Keratinocyte (primary cell): ENCODE data around the gene LRWD1. TPM values are rescaled to one million over a fixed set of nuclear protein-coding genes. Genes with fewer than 3 reads are reported as not detected.

ENCODE experiments used
- DNase-seq: peaks from one replicate; pipeline ENCODE4 v3.0.0-alpha.2; 2011; ENCODE audit warnings: low read depth, missing footprints, low spot score
- FAIRE-seq: peaks from 2 replicates; lab custom pipeline; 2011; peaks lifted over from hg19 to GRCh38; lab: Jason Lieb, UNC
- H2AFZ ChIP-seq: 2 replicates; pipeline ENCODE4 v1.6.0; 2012; ENCODE audit warnings: low read length, control low read depth, inconsistent platforms; ENCODE audit not compliant: control insufficient read depth
- H3K27ac ChIP-seq: 2 replicates; pipeline ENCODE4 v1.5.1; 2011; ENCODE audit warnings: low read length; ENCODE audit not compliant: control insufficient read depth, insufficient read depth
- H3K27me3 ChIP-seq: 3 replicates; pipeline ENCODE4 v1.6.0; 2011; ENCODE audit warnings: low read length; ENCODE audit not compliant: control insufficient read depth, insufficient read depth; ENCODE audit errors: extremely low read depth
- H3K36me3 ChIP-seq, 2 experiments: 2 replicates in 1 of 2; 3 replicates in 1 of 2; pipeline ENCODE4 v1.5.1; 2011; ENCODE audit warnings: low read length in 2 of 2, mild to moderate bottlenecking in 1 of 2; ENCODE audit not compliant: control insufficient read depth in 2 of 2, insufficient read depth in 2 of 2; ENCODE audit errors: extremely low read depth in 1 of 2
- H3K4me1 ChIP-seq: 3 replicates; pipeline ENCODE4 v1.5.1; 2011; ENCODE audit warnings: low read length; ENCODE audit not compliant: control insufficient read depth, insufficient read depth; ENCODE audit errors: extremely low read depth
- H3K4me2 ChIP-seq: 3 replicates; pipeline ENCODE4 v1.6.0; 2011; ENCODE audit warnings: low read depth, low read length; ENCODE audit not compliant: control insufficient read depth, insufficient read depth; ENCODE audit errors: extremely low read depth
- H3K4me3 ChIP-seq, 3 experiments: fragments of 200-600 bp in 1 of 3; sonication (generic) in 1 of 3; 2 replicates in 2 of 3; 3 replicates in 1 of 3; pipeline ENCODE4 v1.5.1; 2011 to 2016; ENCODE audit warnings: low read length in 3 of 3, mild to moderate bottlenecking in 3 of 3, control low read depth in 2 of 3, inconsistent platforms in 1 of 3, low read depth in 1 of 3, mixed read lengths in 1 of 3, mixed run types in 1 of 3, moderate library complexity in 1 of 3; ENCODE audit not compliant: control insufficient read depth in 2 of 3, insufficient read depth in 2 of 3; ENCODE audit errors: extremely low read depth in 1 of 3
- H3K79me2 ChIP-seq: 2 replicates; pipeline ENCODE4 v1.6.0; 2012; ENCODE audit warnings: low read length; ENCODE audit not compliant: control insufficient read depth, insufficient read depth
- H3K9ac ChIP-seq: 3 replicates; pipeline ENCODE4 v1.6.0; 2011; ENCODE audit warnings: low read length; ENCODE audit not compliant: control insufficient read depth, insufficient read depth; ENCODE audit errors: extremely low read depth
- H3K9me1 ChIP-seq: 3 replicates; pipeline ENCODE4 v1.6.0; 2011; ENCODE audit warnings: low read length; ENCODE audit not compliant: control insufficient read depth, insufficient read depth; ENCODE audit errors: extremely low read depth
- H3K9me3 ChIP-seq: 2 replicates; pipeline ENCODE4 v1.5.1; 2012; ENCODE audit warnings: low read depth, low read length; ENCODE audit not compliant: control insufficient read depth
- H4K20me1 ChIP-seq: 3 replicates; pipeline ENCODE4 v1.6.0; 2011; ENCODE audit warnings: low read length; ENCODE audit not compliant: control insufficient read depth, insufficient read depth; ENCODE audit errors: extremely low read depth
- CTCF ChIP-seq, 3 experiments: IDR thresholded peaks in 1 of 3; conservative IDR thresholded peaks in 1 of 3; optimal IDR thresholded peaks in 1 of 3; 2 replicates in 2 of 3; 3 replicates in 1 of 3; pipeline versions ENCODE3 to v1.5.1; 2011; ENCODE audit warnings: low read length in 3 of 3, mild to moderate bottlenecking in 3 of 3, moderate library complexity in 2 of 3, control low read depth in 1 of 3, inconsistent platforms in 1 of 3; ENCODE audit not compliant: insufficient read depth in 2 of 3; ENCODE audit errors: extremely low read depth in 1 of 3
- EZH2 ChIP-seq: IDR thresholded peaks from one replicate; pipeline ENCODE4 v1.6.1; 2012; ENCODE audit warnings: inconsistent platforms, mild to moderate bottlenecking, low read length, moderate library complexity
- dilution Hi-C: fragments of 300-500 bp; cut with MboI; formaldehyde crosslinking; loops from one replicate; pipeline ENCODE4 v1.7.0; 2020; ENCODE audit warnings: low sequenced_read_pairs; ENCODE audit not compliant: extremely low pct_ligation_motif_present
- polyA plus RNA-seq, 5 experiments: library from polyadenylated mRNA; depleted of rRNA in 3 of 5; stranded (reverse) in 3 of 5; stranded (forward) in 1 of 5; unstranded in 1 of 5; fragments of >200 nt; gene quantifications; 1 replicate in 1 of 5; 2 replicates in 3 of 5; 3 replicates in 1 of 5; pipeline versions ENCODE4 v1.2.1 to v1.2.3, GENCODE V29; 2011 to 2012; ENCODE audit warnings: missing spikeins in 2 of 5, low read depth in 1 of 5, low replicate concordance in 1 of 5

Gene LRWD1
- polyA plus RNA-seq, 1 donor (not counting 4 experiments of a cell fraction or from before 2014, with no cell fraction given): 11.3 TPM

GRCh38 chr7:102425639-102426267 is 39.0 kb upstream of the LRWD1 start:
- Histone ChIP-seq H3K9me3 (no peaks in the 10 kb centered on the region), H3K36me3 (peaks cover 12 to 21% of the 10 kb centered on the region in 2 experiments), H3K9me1 (no peaks in the 10 kb centered on the region), H3K9ac (no peak overlapping the region), H4K20me1 (no peaks in the 10 kb centered on the region), H3K27ac (no peak overlapping the region), H2AFZ (no peak overlapping the region), H3K27me3 (no peaks in the 10 kb centered on the region), H3K4me2 (no peak overlapping the region), H3K4me3 (no peak overlapping the region), H3K4me1 (peaks cover 2% of the 10 kb centered on the region), H3K79me2 (no peaks in the 10 kb centered on the region)
- TF ChIP-seq CTCF (optimal IDR thresholded peaks at IDR 0.05 in 1 of 3, IDR thresholded peaks at IDR 0.05 in 1 of 3, conservative IDR thresholded peaks at IDR 0.05 in 1 of 3; ENCODE audit: extremely low read depth in 1 of 3, insufficient read depth in 2 of 3, low read length in 3 of 3) (no peak), EZH2 (no peak)
- dilution Hi-C loops: no loop called here
- DNase-seq: no peak
- no peak for FAIRE-seq

- Histone ChIP-seq H3K79me2 (no peaks in the 10 kb centered on the region), H3K4me3 (no peak overlapping the region), H3K4me2 (no peak overlapping the region), H3K9me3 (no peaks in the 10 kb centered on the region), H3K36me3 (peaks cover 7 to 18% of the 10 kb centered on the region in 2 experiments), H3K9me1 (no peaks in the 10 kb centered on the region), H3K4me1 (peaks cover 6% of the 10 kb centered on the region), H3K9ac (no peak overlapping the region), H4K20me1 (no peaks in the 10 kb centered on the region), H3K27ac (no peak overlapping the region), H2AFZ (no peak overlapping the region), H3K27me3 (no peaks in the 10 kb centered on the region)
- dilution Hi-C loops: no loop called here
- DNase-seq (no peak), FAIRE-seq (no peak)
- TF ChIP-seq CTCF (optimal IDR thresholded peaks at IDR 0.05 in 1 of 3, IDR thresholded peaks at IDR 0.05 in 1 of 3, conservative IDR thresholded peaks at IDR 0.05 in 1 of 3; ENCODE audit: extremely low read depth in 1 of 3, insufficient read depth in 2 of 3, low read length in 3 of 3): no peak
- TF ChIP-seq EZH2: no peak
These were observed 38.3 kb upstream of the LRWD1 start for GRCh38 chr7:102426268-102427018.
